22Rv1 (cell line): ENCODE results near the gene SMARCA1.

Source experiments
- ZFX ChIP-seq: fragments of 450-650 bp; IDR thresholded peaks from 2 replicates; pipeline ENCODE4 v1.6.1; 2017; ENCODE audit warnings: antibody characterized with exemption, borderline replicate concordance
- TF ChIP-seq, protein P1 (sequence below): fragments of 450-650 bp; IDR thresholded peaks from 2 replicates; pipeline ENCODE4 v1.5.1; 2017; ENCODE audit warnings: mild to moderate bottlenecking

GRCh38 chrX:129497146-129497843 is 26.0 kb downstream of the SMARCA1 start:
- TF ChIP-seq, protein P1, sequence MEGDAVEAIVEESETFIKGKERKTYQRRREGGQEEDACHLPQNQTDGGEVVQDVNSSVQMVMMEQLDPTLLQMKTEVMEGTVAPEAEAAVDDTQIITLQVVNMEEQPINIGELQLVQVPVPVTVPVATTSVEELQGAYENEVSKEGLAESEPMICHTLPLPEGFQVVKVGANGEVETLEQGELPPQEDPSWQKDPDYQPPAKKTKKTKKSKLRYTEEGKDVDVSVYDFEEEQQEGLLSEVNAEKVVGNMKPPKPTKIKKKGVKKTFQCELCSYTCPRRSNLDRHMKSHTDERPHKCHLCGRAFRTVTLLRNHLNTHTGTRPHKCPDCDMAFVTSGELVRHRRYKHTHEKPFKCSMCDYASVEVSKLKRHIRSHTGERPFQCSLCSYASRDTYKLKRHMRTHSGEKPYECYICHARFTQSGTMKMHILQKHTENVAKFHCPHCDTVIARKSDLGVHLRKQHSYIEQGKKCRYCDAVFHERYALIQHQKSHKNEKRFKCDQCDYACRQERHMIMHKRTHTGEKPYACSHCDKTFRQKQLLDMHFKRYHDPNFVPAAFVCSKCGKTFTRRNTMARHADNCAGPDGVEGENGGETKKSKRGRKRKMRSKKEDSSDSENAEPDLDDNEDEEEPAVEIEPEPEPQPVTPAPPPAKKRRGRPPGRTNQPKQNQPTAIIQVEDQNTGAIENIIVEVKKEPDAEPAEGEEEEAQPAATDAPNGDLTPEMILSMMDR = no peak
- TF ChIP-seq ZFX = no peak
